ENCODE data around the gene HADHB.

The HADHB gene

DNA sequence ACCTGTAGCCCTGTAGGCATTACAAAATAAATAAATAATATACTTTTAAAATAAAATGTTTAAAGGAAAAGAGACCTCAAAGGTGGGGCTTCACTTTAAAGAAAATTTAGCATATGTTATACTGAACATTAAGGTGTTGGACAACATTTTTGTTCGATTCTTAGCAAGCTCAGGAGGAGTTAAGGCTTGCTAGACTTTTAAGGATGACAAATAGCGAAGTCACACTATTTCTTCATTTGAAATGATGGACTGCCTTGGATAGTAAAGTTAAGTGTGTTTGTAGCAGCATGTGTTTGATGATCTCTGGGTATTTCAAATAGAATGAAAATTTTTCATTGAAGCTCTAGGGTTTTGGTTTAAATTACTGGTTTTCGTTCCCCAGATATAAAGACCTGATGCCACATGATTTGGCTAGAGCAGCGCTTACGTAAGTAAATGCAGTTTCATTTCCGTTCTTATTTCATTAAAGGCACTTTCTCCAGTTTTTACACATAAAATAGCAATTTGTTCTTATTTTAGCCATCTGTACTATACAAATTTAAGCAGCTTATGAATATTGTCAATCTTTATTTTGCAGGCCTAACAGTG is 24.9 kb downstream of the HADHB start:
- H3K27ac ChIP-seq (ENCODE audit: insufficient read depth, low read depth, low read length, poor library complexity, severe bottlenecking), result no peak overlapping the region
- H3K9me3 ChIP-seq (ENCODE audit: control insufficient read depth, low read length), result no peaks in the 10 kb centered on the region
- WGBS, 2 experiments, result 94 to 97% methylated on average over 6 of the region's 6 CpGs
- H3K4me1 ChIP-seq (ENCODE audit: control insufficient read depth, insufficient read depth, low read length), result no peaks in the 10 kb centered on the region
- no peak overlapping the region for H3K4me3 ChIP-seq (ENCODE audit: insufficient read depth, low read depth, low read length)
- no peaks in the 10 kb centered on the region for H3K36me3 ChIP-seq (ENCODE audit: control insufficient read depth, insufficient read depth, low read length)
- no peaks in the 10 kb centered on the region for H3K27me3 ChIP-seq (ENCODE audit: control insufficient read depth, insufficient read depth, low read length, poor library complexity, severe bottlenecking)

DNA sequence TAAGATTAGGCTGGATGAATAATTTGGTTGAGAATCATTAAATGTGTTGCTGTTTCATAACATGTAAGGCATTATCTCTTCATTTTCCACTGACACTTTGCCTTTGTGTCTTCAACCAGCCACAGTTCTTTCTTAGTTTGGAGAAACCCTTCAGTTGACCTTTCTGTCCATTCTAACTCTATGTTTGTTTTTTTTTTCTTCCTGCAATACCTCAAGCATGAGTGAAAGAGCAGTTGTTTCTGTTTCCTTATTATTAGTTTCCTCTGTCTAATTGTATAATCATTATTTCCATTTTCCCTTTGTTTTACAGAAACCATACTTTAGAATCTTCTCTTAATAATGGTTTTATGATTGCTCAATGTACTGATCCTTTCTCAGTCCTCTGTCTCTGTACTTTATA is 25.6 kb downstream of the HADHB start:
- Histone ChIP-seq H3K9me3 (ENCODE audit: control insufficient read depth, low read length) (no peaks in the 10 kb centered on the region), H3K27ac (ENCODE audit: insufficient read depth, low read depth, low read length, poor library complexity, severe bottlenecking) (no peak overlapping the region), H3K36me3 (ENCODE audit: control insufficient read depth, insufficient read depth, low read length) (no peaks in the 10 kb centered on the region), H3K4me1 (ENCODE audit: control insufficient read depth, insufficient read depth, low read length) (no peaks in the 10 kb centered on the region), H3K4me3 (ENCODE audit: insufficient read depth, low read depth, low read length) (no peak overlapping the region), H3K27me3 (ENCODE audit: control insufficient read depth, insufficient read depth, low read length, poor library complexity, severe bottlenecking) (no peaks in the 10 kb centered on the region)

DNA sequence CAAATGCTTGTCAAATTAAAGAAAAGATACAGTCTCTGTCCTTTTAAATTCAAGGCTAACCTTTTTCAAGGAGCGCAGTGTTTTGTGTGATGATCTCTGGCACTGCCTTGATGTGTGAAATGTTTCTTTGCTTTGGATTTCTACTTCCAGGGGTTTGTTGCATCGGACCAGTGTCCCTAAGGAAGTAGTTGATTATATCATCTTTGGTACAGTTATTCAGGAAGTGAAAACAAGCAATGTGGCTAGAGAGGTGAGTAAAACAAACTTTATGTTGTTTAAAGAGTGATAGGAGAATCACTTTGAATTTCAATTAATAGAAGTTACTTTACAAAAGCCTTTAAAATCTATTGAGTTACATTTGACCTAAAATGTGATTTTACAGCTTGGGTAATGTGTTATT is 28.8 kb downstream of the HADHB start:
- Histone ChIP-seq H3K27me3 (ENCODE audit: control insufficient read depth, insufficient read depth, low read length, poor library complexity, severe bottlenecking) (no peaks in the 10 kb centered on the region), H3K36me3 (ENCODE audit: control insufficient read depth, insufficient read depth, low read length) (no peaks in the 10 kb centered on the region), H3K9me3 (ENCODE audit: control insufficient read depth, low read length) (no peaks in the 10 kb centered on the region), H3K4me1 (ENCODE audit: control insufficient read depth, insufficient read depth, low read length) (no peaks in the 10 kb centered on the region), H3K4me3 (ENCODE audit: insufficient read depth, low read depth, low read length) (no peak overlapping the region), H3K27ac (ENCODE audit: insufficient read depth, low read depth, low read length, poor library complexity, severe bottlenecking) (no peak overlapping the region)
- 97 to 100% methylated on average over 2 of the region's 2 CpGs for WGBS, 2 experiments

DNA sequence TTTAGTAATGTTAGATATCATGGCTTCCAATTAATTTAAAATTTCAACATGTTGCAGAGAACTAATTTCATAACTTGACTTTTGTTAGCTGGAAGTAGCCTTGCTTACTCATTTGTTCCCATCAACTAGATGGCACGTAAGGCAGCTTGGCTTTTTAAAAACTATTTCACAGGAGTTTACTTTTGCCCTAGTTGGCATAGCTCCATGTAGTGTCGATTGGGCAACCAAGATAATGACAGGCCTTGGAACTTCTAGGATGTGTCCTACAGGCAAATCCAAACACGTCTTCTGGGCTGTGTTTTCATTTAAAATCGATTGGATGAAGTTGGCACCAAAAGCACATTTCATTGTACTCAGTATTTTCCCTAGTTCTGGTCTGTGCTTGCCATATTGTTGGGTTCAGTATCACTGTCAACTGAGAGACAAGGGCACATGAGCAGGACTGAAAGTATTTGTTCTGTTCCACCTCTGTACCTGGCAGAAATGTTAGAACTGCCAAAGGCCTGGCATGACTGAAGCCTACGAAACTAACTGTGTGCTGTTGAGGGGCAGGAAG is 29.4 kb downstream of the HADHB start:
- no peaks in the 10 kb centered on the region for H3K9me3 ChIP-seq (ENCODE audit: control insufficient read depth, low read length)
- no peaks in the 10 kb centered on the region for H3K4me1 ChIP-seq (ENCODE audit: control insufficient read depth, insufficient read depth, low read length)
- no peaks in the 10 kb centered on the region for H3K27me3 ChIP-seq (ENCODE audit: control insufficient read depth, insufficient read depth, low read length, poor library complexity, severe bottlenecking)
- H3K36me3 ChIP-seq (ENCODE audit: control insufficient read depth, insufficient read depth, low read length), result no peaks in the 10 kb centered on the region
- no peak overlapping the region for H3K27ac ChIP-seq (ENCODE audit: insufficient read depth, low read depth, low read length, poor library complexity, severe bottlenecking)
- H3K4me3 ChIP-seq (ENCODE audit: insufficient read depth, low read depth, low read length), result no peak overlapping the region
- 93 to 96% methylated on average over 5 of the region's 5 CpGs for WGBS, 2 experiments

GRCh38 chr2:26276484-26277227 is 31.9 kb downstream of the HADHB start:
- Histone ChIP-seq H3K36me3 (ENCODE audit: control insufficient read depth, insufficient read depth, low read length) (no peaks in the 10 kb centered on the region), H3K27ac (ENCODE audit: insufficient read depth, low read depth, low read length, poor library complexity, severe bottlenecking) (no peak overlapping the region), H3K4me3 (ENCODE audit: insufficient read depth, low read depth, low read length) (no peak overlapping the region), H3K4me1 (ENCODE audit: control insufficient read depth, insufficient read depth, low read length) (no peaks in the 10 kb centered on the region), H3K9me3 (ENCODE audit: control insufficient read depth, low read length) (no peaks in the 10 kb centered on the region), H3K27me3 (ENCODE audit: control insufficient read depth, insufficient read depth, low read length, poor library complexity, severe bottlenecking) (no peaks in the 10 kb centered on the region)
- WGBS, 2 experiments, result 90 to 92% methylated on average over 4 of the region's 4 CpGs

GRCh38 chr2:26279886-26280285 is 35.1 kb downstream of the HADHB start:
- Histone ChIP-seq H3K27ac (ENCODE audit: insufficient read depth, low read depth, low read length, poor library complexity, severe bottlenecking) (no peak overlapping the region), H3K9me3 (ENCODE audit: control insufficient read depth, low read length) (no peaks in the 10 kb centered on the region), H3K36me3 (ENCODE audit: control insufficient read depth, insufficient read depth, low read length) (peaks cover 5% of the 10 kb centered on the region), H3K4me1 (ENCODE audit: control insufficient read depth, insufficient read depth, low read length) (no peaks in the 10 kb centered on the region), H3K4me3 (ENCODE audit: insufficient read depth, low read depth, low read length) (no peak overlapping the region), H3K27me3 (ENCODE audit: control insufficient read depth, insufficient read depth, low read length, poor library complexity, severe bottlenecking) (no peaks in the 10 kb centered on the region)
- WGBS, 2 experiments, result 96 to 100% methylated on average over 2 to 3 of the region's 3 CpGs

DNA sequence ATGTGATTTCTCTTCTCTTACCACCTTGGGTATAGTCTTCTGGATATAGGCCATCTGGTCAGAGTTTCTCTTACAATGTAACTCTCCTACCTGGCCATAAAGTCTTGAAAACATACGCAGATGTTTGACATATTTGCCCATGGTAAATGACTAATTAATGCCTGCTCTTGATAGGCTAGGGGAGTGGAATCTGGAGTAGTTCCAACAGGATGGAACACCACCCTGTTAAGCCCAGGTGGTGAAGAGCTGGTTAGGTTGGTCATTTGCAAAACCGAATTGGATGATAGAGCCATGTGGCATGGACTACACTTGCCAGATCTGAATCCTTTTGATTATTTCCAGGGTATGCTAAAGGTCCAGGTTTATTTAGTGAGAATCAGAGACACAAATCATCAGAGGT is 36.5 kb downstream of the HADHB start:
- Histone ChIP-seq H3K36me3 (ENCODE audit: control insufficient read depth, insufficient read depth, low read length) (peaks cover 5% of the 10 kb centered on the region), H3K9me3 (ENCODE audit: control insufficient read depth, low read length) (no peaks in the 10 kb centered on the region), H3K27ac (ENCODE audit: insufficient read depth, low read depth, low read length, poor library complexity, severe bottlenecking) (no peak overlapping the region), H3K4me3 (ENCODE audit: insufficient read depth, low read depth, low read length) (no peak overlapping the region), H3K4me1 (ENCODE audit: control insufficient read depth, insufficient read depth, low read length) (no peaks in the 10 kb centered on the region), H3K27me3 (ENCODE audit: control insufficient read depth, insufficient read depth, low read length, poor library complexity, severe bottlenecking) (no peaks in the 10 kb centered on the region)
- 87 to 95% methylated on average over 2 of the region's 2 CpGs for WGBS, 2 experiments

GRCh38 chr2:26283606-26284005 is 38.9 kb downstream of the HADHB start:
- WGBS, 2 experiments, result 94% methylated on average over 2 of the region's 2 CpGs
- H3K9me3 ChIP-seq (ENCODE audit: control insufficient read depth, low read length), result no peaks in the 10 kb centered on the region
- H3K27ac ChIP-seq (ENCODE audit: insufficient read depth, low read depth, low read length, poor library complexity, severe bottlenecking), result no peak overlapping the region
- peaks cover 12% of the 10 kb centered on the region for H3K36me3 ChIP-seq (ENCODE audit: control insufficient read depth, insufficient read depth, low read length)
- H3K27me3 ChIP-seq (ENCODE audit: control insufficient read depth, insufficient read depth, low read length, poor library complexity, severe bottlenecking), result no peaks in the 10 kb centered on the region
- H3K4me3 ChIP-seq (ENCODE audit: insufficient read depth, low read depth, low read length), result no peak overlapping the region
- H3K4me1 ChIP-seq (ENCODE audit: control insufficient read depth, insufficient read depth, low read length), result no peaks in the 10 kb centered on the region

DNA sequence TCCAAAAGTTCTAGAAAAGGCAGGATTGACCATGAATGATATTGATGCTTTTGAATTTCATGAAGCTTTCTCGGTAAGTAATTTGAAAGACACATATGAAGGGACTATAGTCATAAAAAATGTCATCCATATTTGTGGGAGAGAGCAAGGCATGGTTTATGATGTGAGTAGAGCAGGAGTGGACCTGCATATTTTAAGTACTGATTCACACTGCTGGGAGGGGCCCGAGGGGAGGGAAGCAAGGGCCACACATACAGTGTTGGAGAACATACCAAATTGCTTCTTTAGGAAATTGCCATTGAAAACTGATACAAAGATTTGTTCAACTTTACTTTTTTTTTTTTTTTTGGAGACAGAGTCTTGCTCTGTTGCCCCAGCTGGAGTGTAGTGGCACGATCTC is 39.4 kb downstream of the HADHB start:
- Histone ChIP-seq H3K4me1 (ENCODE audit: control insufficient read depth, insufficient read depth, low read length) (no peaks in the 10 kb centered on the region), H3K36me3 (ENCODE audit: control insufficient read depth, insufficient read depth, low read length) (peaks cover 12% of the 10 kb centered on the region), H3K4me3 (ENCODE audit: insufficient read depth, low read depth, low read length) (no peak overlapping the region), H3K9me3 (ENCODE audit: control insufficient read depth, low read length) (no peaks in the 10 kb centered on the region), H3K27ac (ENCODE audit: insufficient read depth, low read depth, low read length, poor library complexity, severe bottlenecking) (no peak overlapping the region), H3K27me3 (ENCODE audit: control insufficient read depth, insufficient read depth, low read length, poor library complexity, severe bottlenecking) (no peaks in the 10 kb centered on the region)
- 94 to 100% methylated on average over 3 of the region's 3 CpGs for WGBS, 2 experiments

GRCh38 chr2:26285931-26286330 is 41.2 kb downstream of the HADHB start:
- H3K4me1 ChIP-seq (ENCODE audit: control insufficient read depth, insufficient read depth, low read length), result no peaks in the 10 kb centered on the region
- H3K36me3 ChIP-seq (ENCODE audit: control insufficient read depth, insufficient read depth, low read length), result peaks cover 12% of the 10 kb centered on the region
- no peaks in the 10 kb centered on the region for H3K27me3 ChIP-seq (ENCODE audit: control insufficient read depth, insufficient read depth, low read length, poor library complexity, severe bottlenecking)
- H3K27ac ChIP-seq (ENCODE audit: insufficient read depth, low read depth, low read length, poor library complexity, severe bottlenecking), result no peak overlapping the region
- no peak overlapping the region for H3K4me3 ChIP-seq (ENCODE audit: insufficient read depth, low read depth, low read length)
- 94 to 95% methylated on average over 3 of the region's 3 CpGs for WGBS, 2 experiments
- no peaks in the 10 kb centered on the region for H3K9me3 ChIP-seq (ENCODE audit: control insufficient read depth, low read length)

All from ectodermal cell (in vitro differentiated cells).